Measurements from ENCODE around the gene ATOH1.

The ATOH1 gene

GRCh38 chr4:93828332-93828994 lies at the start of gene ATOH1:
Gene ATOH1, plus strand, starts transcription at chr4:93828753. Its CDS starts 174 bp downstream, at chr4:93828927.
- DNase-seq (ENCODE audit: low read depth), result no peak

- DNase-seq (ENCODE audit: low read depth), result no peak
Observed at GRCh38 chr4:93779228-93779627, 49.3 kb upstream of the ATOH1 start.

- no peak for DNase-seq (ENCODE audit: low read depth)
Observed at GRCh38 chr4:93780080-93780479, 48.5 kb upstream of the ATOH1 start.

- DNase-seq (ENCODE audit: low read depth), result no peak
Observed at GRCh38 chr4:93781198-93781597, 47.4 kb upstream of the ATOH1 start.

- DNase-seq (ENCODE audit: low read depth), result no peak
Observed at GRCh38 chr4:93786149-93786548, 42.4 kb upstream of the ATOH1 start.

- no peak for DNase-seq (ENCODE audit: low read depth)
Observed at GRCh38 chr4:93788712-93789111, 39.8 kb upstream of the ATOH1 start.

GRCh38 chr4:93791570-93792195 lies 36.9 kb upstream of the ATOH1 start:
- no peak for DNase-seq (ENCODE audit: low read depth)

- no peak for DNase-seq (ENCODE audit: low read depth)
Observed at GRCh38 chr4:93802045-93802444, 26.5 kb upstream of the ATOH1 start.

GRCh38 chr4:93809773-93810172 lies 18.8 kb upstream of the ATOH1 start:
- DNase-seq (ENCODE audit: low read depth), result no peak

GRCh38 chr4:93810340-93810992 lies 18.1 kb upstream of the ATOH1 start:
- DNase-seq (ENCODE audit: low read depth), result no peak

- DNase-seq (ENCODE audit: low read depth), result no peak
Observed at GRCh38 chr4:93813092-93813491, 15.5 kb upstream of the ATOH1 start.

GRCh38 chr4:93814141-93814540 lies 14.4 kb upstream of the ATOH1 start:
- DNase-seq (ENCODE audit: low read depth), result no peak

GRCh38 chr4:93814722-93815121 lies 13.8 kb upstream of the ATOH1 start:
- DNase-seq (ENCODE audit: low read depth), result no peak

- no peak for DNase-seq (ENCODE audit: low read depth)
Observed at GRCh38 chr4:93825551-93826216, 2.9 kb upstream of the ATOH1 start.

GRCh38 chr4:93827272-93827947 lies 1.1 kb upstream of the ATOH1 start:
- DNase-seq (ENCODE audit: low read depth), result no peak

- DNase-seq (ENCODE audit: low read depth), result no peak
Observed at GRCh38 chr4:93828995-93829819, 654 bp downstream of the ATOH1 start.

- DNase-seq (ENCODE audit: low read depth), result no peak
Observed at GRCh38 chr4:93829820-93830687, 1.5 kb downstream of the ATOH1 start.

GRCh38 chr4:93831716-93832496 lies 3.4 kb downstream of the ATOH1 start:
- DNase-seq (ENCODE audit: low read depth), result no peak

- no peak for DNase-seq (ENCODE audit: low read depth)
Observed at GRCh38 chr4:93834249-93835066, 5.9 kb downstream of the ATOH1 start.

Measured in T-helper 22 cell (primary cell).